Esophagus squamous epithelium (tissue), 4 donors: ENCODE results near the gene UNC5C.

Experiments used
- CTCF ChIP-seq, 6 experiments: fragments of 450-650 bp in 4 of 6; fragments of 200-600 bp in 2 of 6; sonication (generic) in 2 of 6; IDR thresholded peaks; one replicate each; pipeline ENCODE4 v1.5.1; 2016 to 2019; ENCODE audit warnings: antibody characterized with exemption in 6 of 6, mild to moderate bottlenecking in 4 of 6, moderate library complexity in 4 of 6
- POLR2A ChIP-seq, 4 donors: fragments of 450-650 bp; IDR thresholded peaks; one replicate each; pipeline ENCODE4 v1.6.1; 2017; ENCODE audit warnings: antibody characterized with exemption in 4 of 4, mild to moderate bottlenecking in 4 of 4, moderate library complexity in 3 of 4

GRCh38 chr4:95513022-95513421, 35.8 kb downstream of the UNC5C start:
- TF ChIP-seq POLR2A (IDR thresholded peaks at IDR 0.05) (no peak), CTCF (IDR thresholded peaks at IDR 0.05) (no peak)
